ENCODE measurements around the gene TGM3. TPM values are rescaled to one million over a fixed set of nuclear protein-coding genes. Genes with fewer than 3 reads are reported as not detected.

Gene TGM3
- total RNA-seq, 1 donor from 2014 or later = 1.5 TPM

GRCh38 chr20:2365666-2366065, 69.9 kb downstream of the TGM3 start:
- Mint-ChIP-seq H3K4me3 (no peak overlapping the region), H3K36me3 (no peaks in the 10 kb centered on the region), H3K27ac (no peak overlapping the region), H3K27me3 (peaks cover 6% of the 10 kb centered on the region), H3K9me3 (no peaks in the 10 kb centered on the region), H3K4me1 (ENCODE audit: unreplicated experiment) (no peaks in the 10 kb centered on the region)
- TF ChIP-seq CTCF (conservative IDR thresholded peaks at IDR 0.05) = no peak
- no peak for DNase-seq (ENCODE audit: extremely low spot score, unreplicated experiment)

- no peak for DNase-seq (ENCODE audit: extremely low spot score, unreplicated experiment)
- no peaks in the 10 kb centered on the region for H3K36me3 Mint-ChIP-seq
- H3K4me1 Mint-ChIP-seq (ENCODE audit: unreplicated experiment) = no peaks in the 10 kb centered on the region
- no peak for TF ChIP-seq CTCF (conservative IDR thresholded peaks at IDR 0.05)
- H3K27me3 Mint-ChIP-seq = peaks cover 10% of the 10 kb centered on the region
- H3K4me3 Mint-ChIP-seq = no peak overlapping the region
- H3K9me3 Mint-ChIP-seq = no peaks in the 10 kb centered on the region
- H3K27ac Mint-ChIP-seq = no peak overlapping the region
Measured at GRCh38 chr20:2368621-2369020, 72.8 kb downstream of the TGM3 start.

GRCh38 chr20:2373098-2373497, 77.3 kb downstream of the TGM3 start:
- Mint-ChIP-seq H3K27ac (no peak overlapping the region), H3K36me3 (no peaks in the 10 kb centered on the region), H3K4me3 (no peak overlapping the region), H3K27me3 (peaks cover 11% of the 10 kb centered on the region), H3K9me3 (no peaks in the 10 kb centered on the region), H3K4me1 (ENCODE audit: unreplicated experiment) (no peaks in the 10 kb centered on the region)
- DNase-seq (ENCODE audit: extremely low spot score, unreplicated experiment) = no peak
- TF ChIP-seq CTCF (conservative IDR thresholded peaks at IDR 0.05) = no peak

GRCh38 chr20:2374346-2375125, 78.7 kb downstream of the TGM3 start:
- Mint-ChIP-seq H3K9me3 (no peaks in the 10 kb centered on the region), H3K36me3 (no peaks in the 10 kb centered on the region), H3K4me3 (no peak overlapping the region), H3K27me3 (peaks cover 11% of the 10 kb centered on the region), H3K4me1 (ENCODE audit: unreplicated experiment) (no peaks in the 10 kb centered on the region), H3K27ac (no peak overlapping the region)
- no peak for TF ChIP-seq CTCF (conservative IDR thresholded peaks at IDR 0.05)
- no peak for DNase-seq (ENCODE audit: extremely low spot score, unreplicated experiment)

- peaks cover 4% of the 10 kb centered on the region for H3K27me3 Mint-ChIP-seq
- H3K4me3 Mint-ChIP-seq = no peak overlapping the region
- no peak for DNase-seq (ENCODE audit: extremely low spot score, unreplicated experiment)
- H3K4me1 Mint-ChIP-seq (ENCODE audit: unreplicated experiment) = no peaks in the 10 kb centered on the region
- H3K36me3 Mint-ChIP-seq = no peaks in the 10 kb centered on the region
- no peaks in the 10 kb centered on the region for H3K9me3 Mint-ChIP-seq
- no peak overlapping the region for H3K27ac Mint-ChIP-seq
- no peak for TF ChIP-seq CTCF (conservative IDR thresholded peaks at IDR 0.05)
Measured at GRCh38 chr20:2378893-2379292, 83.1 kb downstream of the TGM3 start.
